DND-41 (cell line): ENCODE data around the gene TMF1.

Experiments
- CTCF ChIP-seq: IDR thresholded peaks from 2 replicates; pipeline ENCODE4 v1.5.1; 2012; ENCODE audit warnings: borderline replicate concordance, low read length, moderate library complexity, mild to moderate bottlenecking; ENCODE audit not compliant: poor library complexity, severe bottlenecking; ENCODE audit errors: extremely low read depth
- EZH2 ChIP-seq: IDR thresholded peaks from 3 replicates; pipeline ENCODE4 v1.6.1; 2012; ENCODE audit warnings: borderline replicate concordance, low read depth, mild to moderate bottlenecking, moderate library complexity, low read length, inconsistent platforms; ENCODE audit not compliant: severe bottlenecking

- no peak for TF ChIP-seq CTCF
- no peak for TF ChIP-seq EZH2
Observed at GRCh38 chr3:69009559-69010410, 42.3 kb downstream of the TMF1 start.
